ENCODE results near the gene ZMYM4. TPM values are rescaled to one million over a fixed set of nuclear protein-coding genes. Genes with fewer than 3 reads are reported as not detected.

Gene ZMYM4
- polyA plus RNA-seq, 1 of the 3 experiments (the other 2 are of a cell fraction): 12.2 TPM

- Histone ChIP-seq H3K4me3 (ENCODE audit: low read depth in 2 of 2, low read length in 1 of 2) (no peak overlapping the region), H3K9ac (no peak overlapping the region), H3F3A (replicated peaks; ENCODE audit: insufficient read depth) (peaks cover 14% of the 10 kb centered on the region), H3K9me3 (peaks cover 11% of the 10 kb centered on the region; the same call in 1 of the 2 replicates), H3K27ac (ENCODE audit: low read depth in 2 of 2, low read length in 1 of 2) (no peak overlapping the region), H3K36me3 (replicated peaks in 1 of 2; ENCODE audit: control insufficient read depth in 1 of 2, insufficient read depth in 2 of 2, low read length in 1 of 2) (peaks cover 76 to 88% of the 10 kb centered on the region in 2 experiments), H4K20me1 (ENCODE audit: insufficient read depth) (no peaks in the 10 kb centered on the region), H3K9me2 (no peaks in the 10 kb centered on the region), H3K79me2 (ENCODE audit: insufficient read depth) (no peaks in the 10 kb centered on the region), H3K27me3 (ENCODE audit: insufficient read depth) (no peaks in the 10 kb centered on the region), H3K4me1 (ENCODE audit: control insufficient read depth in 1 of 2, insufficient read depth in 2 of 2, low read depth in 1 of 2, low read length in 1 of 2) (no peaks in the 10 kb centered on the region; a peak in 1 of 4 replicates), H2AFZ (ENCODE audit: low read depth) (no peak overlapping the region), H3K4me2 (no peak overlapping the region)
- no peak for DNase-seq
- POLR2A ChIA-PET: no interaction called here
- TF ChIP-seq RFX5 (IDR thresholded peaks at IDR 0.05; ENCODE audit: low read length): no peak
- TF ChIP-seq GATA2 (CRISPR knock-in tag; IDR thresholded peaks at IDR 0.05): no peak
- TF ChIP-seq RCOR1 (IDR thresholded peaks at IDR 0.05; ENCODE audit: low read length): no peak
- no peak for TF ChIP-seq RXRA (IDR thresholded peaks at IDR 0.05; ENCODE audit: borderline replicate concordance, low read depth)
- no peak for TF ChIP-seq SIN3A (IDR thresholded peaks at IDR 0.05; ENCODE audit: borderline replicate concordance, low read depth, low read length)
- TF ChIP-seq POLR2AphosphoS5 (IDR thresholded peaks at IDR 0.05; ENCODE audit: low read depth, low read length): no peak
- TF ChIP-seq FOXJ3 (CRISPR knock-in tag; IDR thresholded peaks at IDR 0.05): no peak
- no peak for TF ChIP-seq JUND (IDR thresholded peaks at IDR 0.05)
- TF ChIP-seq CHD2 (IDR thresholded peaks at IDR 0.05; ENCODE audit: low read length, partially characterized antibody): no peak
- TF ChIP-seq MXI1 (IDR thresholded peaks at IDR 0.05; ENCODE audit: low read depth, low read length): no peak
- TF ChIP-seq NFIC (IDR thresholded peaks at IDR 0.05; ENCODE audit: borderline replicate concordance): no peak
- no peak for TF ChIP-seq USF1 (IDR thresholded peaks at IDR 0.05; ENCODE audit: borderline replicate concordance, low read depth)
- TF ChIP-seq EP300 (IDR thresholded peaks at IDR 0.05; ENCODE audit: borderline replicate concordance in 1 of 2, low read depth in 1 of 2, low read length in 1 of 2): no peak
- WGBS (ENCODE audit: low lambda C conversion rate): 96% methylated on average over 3 of the region's 3 CpGs
- CTCF ChIA-PET: no interaction called here
Measured at GRCh38 chr1:35398739-35399138, 130.2 kb downstream of the ZMYM4 start.

GRCh38 chr1:35401049-35401448, 132.5 kb downstream of the ZMYM4 start:
- H3K36me3 ChIP-seq (replicated peaks in 1 of 2; ENCODE audit: control insufficient read depth in 1 of 2, insufficient read depth in 2 of 2, low read length in 1 of 2): peaks cover 69 to 86% of the 10 kb centered on the region in 2 experiments
- no peaks in the 10 kb centered on the region for H4K20me1 ChIP-seq (ENCODE audit: insufficient read depth)
- H3K9me3 ChIP-seq: peaks cover 11% of the 10 kb centered on the region; the same call in 1 of the 2 replicates
- no peak overlapping the region for H3K9ac ChIP-seq
- H3K27me3 ChIP-seq (ENCODE audit: insufficient read depth): no peaks in the 10 kb centered on the region
- H3K27ac ChIP-seq (ENCODE audit: low read depth in 2 of 2, low read length in 1 of 2): no peak overlapping the region
- no peak overlapping the region for H3K4me3 ChIP-seq (ENCODE audit: low read depth in 2 of 2, low read length in 1 of 2)
- H3K4me1 ChIP-seq (ENCODE audit: control insufficient read depth in 1 of 2, insufficient read depth in 2 of 2, low read depth in 1 of 2, low read length in 1 of 2): no peaks in the 10 kb centered on the region; a peak in 1 of 4 replicates
- no peak overlapping the region for H2AFZ ChIP-seq (ENCODE audit: low read depth)
- TF ChIP-seq USF2 (IDR thresholded peaks at IDR 0.05; ENCODE audit: borderline replicate concordance, low read depth, low read length): no peak
- ChIA-PET POLR2A (no interaction called here), CTCF (interaction anchor here (1.3 to 1.4 kb wide), 2 partner anchors 23 to 163 kb away, joined by 3 read pairs; no protein-coding TSS in a partner anchor)
- no peak overlapping the region for H3K4me2 ChIP-seq
- H3K79me2 ChIP-seq (ENCODE audit: insufficient read depth): no peaks in the 10 kb centered on the region
- peaks cover 14% of the 10 kb centered on the region for H3F3A ChIP-seq (replicated peaks; ENCODE audit: insufficient read depth)
- no peaks in the 10 kb centered on the region for H3K9me2 ChIP-seq
- no peak for DNase-seq
